Right ventricle myocardium inferior (tissue), 1 donor: ENCODE measurements around the gene MAGIX. TPM values are rescaled to one million over a fixed set of nuclear protein-coding genes. Genes with fewer than 3 reads are reported as not detected.
A peak's percentile ranks its signal among the peaks of the same experiment; 100 is the strongest.
"Not testable (repeated sequence)": the region's sequence is repeated elsewhere in the genome, so short reads cannot be mapped to it uniquely, and the experiment has no call there.

Experiments used
- ATAC-seq: fragments of 200-7000 bp; cut with Tn5 transposase; one replicate; pipeline ENCODE4 v1.9.1; 2020; ENCODE audit warnings: mild to moderate bottlenecking, moderate library complexity
- DNase-seq: peaks from one replicate; pipeline ENCODE4 v3.0.0; 2021; ENCODE audit errors: missing footprints
- intact Hi-C: fragments of 100-400 bp; cut with DNase I; formaldehyde crosslinking; loops from one replicate; pipeline ENCODE4 v1.11.0; 2022
- long read RNA-seq: library from polyadenylated mRNA; unstranded; transcript quantifications from one replicate; pipeline ENCODE4 v2.0.0, GENCODE V29; 2021
- total RNA-seq: library from RNA; stranded (reverse); fragmentation: NEBNext Ultra II Directional; extraction: Animal tissue kit (Norgen Biotek cat#: 25700); gene quantifications from one replicate; pipeline ENCODE4 v1.2.1, GENCODE V29; 2021
- donor health status: DM: no; HTN: yes; CAD: no; lungs with severe emphysema.

Gene MAGIX
- 4.3 TPM for total RNA-seq
- long read RNA-seq, partial matches to known transcripts, result 0 of 6 reads
- long read RNA-seq, other reads (novel, unspliced or antisense), result 6 of 6 reads

- intact Hi-C loops, result loop anchor here (2.0 kb wide), 1 partner anchor 72 kb away; the partner anchor contains the start of gene CCDC22
- ATAC-seq (no peak), DNase-seq (no peak)
Observed at GRCh38 chrX:49162620-49163019, at the start of gene MAGIX. Gene MAGIX (plus strand): TSS chrX:49162758. CDS start chrX:49162890, 132 bp downstream.

GRCh38 chrX:49116076-49116475 is 46.5 kb upstream of the MAGIX start:
- ATAC-seq (no peak), DNase-seq (no peak)
- intact Hi-C loops, result no loop called here

DNA sequence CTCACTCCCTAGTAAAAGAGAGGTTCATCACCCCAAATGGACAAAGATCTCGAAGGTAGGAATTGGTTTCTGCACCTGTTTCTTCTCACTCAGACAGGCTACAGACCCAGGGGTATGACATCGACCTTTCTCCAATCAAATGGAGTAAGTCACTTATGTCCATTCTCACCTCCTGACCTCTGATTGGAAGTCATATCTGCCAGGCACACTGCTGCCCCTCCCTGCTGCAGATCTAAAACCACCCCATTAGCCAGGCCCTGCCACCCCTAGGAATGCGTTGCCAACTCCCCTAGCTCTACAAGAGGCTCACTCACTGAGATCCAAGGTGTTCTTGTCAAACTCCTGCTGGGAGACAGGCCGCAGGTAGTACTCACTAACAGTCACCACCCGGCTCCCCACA is 45.8 kb upstream of the MAGIX start:
- ATAC-seq, result no peak
- DNase-seq, result no peak
- intact Hi-C loops, result no loop called here

- DNase-seq, result no peak
- intact Hi-C loops, result no loop called here
- ATAC-seq, result no peak
Observed at GRCh38 chrX:49117581-49117980, 45.0 kb upstream of the MAGIX start.

DNA sequence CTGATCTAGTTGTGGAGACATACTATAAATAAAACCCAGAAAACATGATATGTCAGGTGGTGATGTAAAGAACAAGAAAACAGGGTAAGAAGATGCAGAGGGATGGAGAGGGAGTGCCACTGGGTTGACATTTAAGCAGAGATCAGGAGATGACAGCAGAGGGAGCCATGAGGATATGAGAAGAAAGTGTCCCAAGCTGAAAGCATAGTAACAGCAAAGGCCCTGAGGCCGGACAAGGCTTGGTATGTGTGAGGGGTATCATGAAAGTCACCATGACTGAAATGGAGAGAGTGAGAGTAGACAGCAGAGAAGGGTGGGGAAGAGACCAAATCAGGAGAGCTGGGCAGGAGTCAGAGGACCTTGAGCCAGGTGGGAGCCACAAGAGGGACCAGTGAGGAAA is 42.5 kb upstream of the MAGIX start:
- intact Hi-C loops, result no loop called here
- ATAC-seq (no peak), DNase-seq (no peak)

GRCh38 chrX:49122499-49122898 is 40.1 kb upstream of the MAGIX start:
- intact Hi-C loops, result loop anchor here (2.0 kb wide), 1 partner anchor 32 kb away; no protein-coding TSS in a partner anchor
- ATAC-seq (no peak), DNase-seq (no peak)

DNA sequence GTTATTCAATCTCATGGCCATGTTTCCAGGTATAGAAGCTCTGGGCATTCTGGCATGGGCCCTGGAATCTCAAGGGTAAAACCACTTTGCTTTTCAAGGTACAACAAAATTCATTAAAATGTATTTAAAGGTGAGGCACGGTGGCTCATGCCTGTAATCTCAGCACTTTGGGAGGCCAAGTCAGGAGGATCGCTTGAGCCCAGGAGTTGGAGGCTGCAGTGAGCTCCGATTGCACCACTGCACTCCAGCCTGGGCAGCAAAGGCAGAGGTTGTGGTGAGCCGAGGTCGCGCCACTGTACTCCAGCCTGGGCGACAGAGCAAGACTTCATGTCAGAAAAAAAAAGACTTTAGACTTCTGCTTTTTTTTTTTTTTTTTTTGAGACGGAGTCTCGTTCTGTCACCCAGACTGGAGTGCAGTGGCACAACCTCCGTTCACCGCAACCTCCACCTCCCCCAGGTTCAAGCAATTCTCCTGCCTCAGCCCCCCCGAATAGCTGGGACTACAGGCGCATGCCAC is 34.8 kb upstream of the MAGIX start:
- DNase-seq, ATAC-seq, intact Hi-C loops: not testable (repeated sequence)

DNA sequence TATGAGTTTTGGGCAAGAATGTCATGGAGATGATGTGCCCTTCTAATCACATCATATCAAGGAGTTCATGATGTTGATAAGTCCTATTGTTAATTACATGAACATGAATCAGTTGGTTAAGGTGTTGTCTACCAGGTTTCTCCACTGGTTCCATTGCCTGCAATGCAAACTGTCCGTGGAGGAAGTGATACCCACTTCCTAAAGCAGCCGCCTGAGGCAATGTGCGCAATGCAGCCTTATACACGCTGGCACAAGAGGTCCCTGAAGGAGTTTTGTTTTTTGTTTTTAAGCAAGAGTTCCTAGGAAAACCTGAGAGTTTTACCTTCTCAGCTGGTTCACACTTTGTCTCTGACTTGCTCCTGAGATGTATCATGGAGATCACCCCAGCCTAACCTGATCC is 33.1 kb upstream of the MAGIX start:
- DNase-seq (no peak), ATAC-seq (no peak)
- intact Hi-C loops, result no loop called here

DNA sequence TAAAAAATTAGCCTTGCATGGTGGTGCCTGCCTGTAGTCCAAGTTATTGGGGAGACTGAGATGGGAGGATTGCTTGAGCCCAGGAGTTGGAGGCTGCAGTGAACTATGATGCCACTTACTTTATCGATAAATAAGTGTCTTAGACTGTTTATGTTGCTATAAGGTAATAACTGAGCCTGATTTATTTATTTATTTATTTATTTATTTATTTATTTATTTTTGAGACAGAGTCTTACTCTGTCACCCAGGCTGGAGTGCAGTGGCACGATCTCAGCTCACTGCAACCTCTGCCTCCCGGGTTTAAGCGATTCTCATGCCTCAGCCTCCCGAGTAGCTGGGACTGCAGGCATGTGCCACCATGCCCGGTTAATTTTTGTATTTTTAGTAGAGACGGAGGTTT is 30.3 kb upstream of the MAGIX start:
- ATAC-seq, intact Hi-C loops, DNase-seq: not testable (repeated sequence)

GRCh38 chrX:49133759-49134158 is 28.8 kb upstream of the MAGIX start:
- DNase-seq (no peak), ATAC-seq (no peak)
- intact Hi-C loops, result no loop called here

DNA sequence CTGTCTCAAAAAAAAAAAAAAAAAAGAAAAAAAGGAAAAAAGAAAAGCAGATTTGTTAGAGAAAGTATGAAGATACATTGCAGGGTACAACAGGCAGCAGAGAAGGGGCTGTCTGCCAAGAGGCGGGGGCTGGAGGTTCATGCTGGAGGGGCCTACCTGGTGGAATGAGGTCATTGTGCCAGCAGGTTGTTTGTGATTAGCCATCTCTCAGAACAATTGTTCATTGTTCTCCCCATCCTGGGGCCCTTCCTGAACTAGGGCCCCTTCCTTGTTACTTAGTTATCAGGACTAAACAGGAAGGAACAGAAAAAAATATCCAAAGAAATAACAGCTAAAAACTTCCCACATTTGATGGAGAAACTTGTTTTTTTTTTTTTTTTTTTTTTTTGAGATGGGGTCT is 25.1 kb upstream of the MAGIX start:
- no peak for ATAC-seq
- intact Hi-C loops, result no loop called here
- DNase-seq, result no peak

DNA sequence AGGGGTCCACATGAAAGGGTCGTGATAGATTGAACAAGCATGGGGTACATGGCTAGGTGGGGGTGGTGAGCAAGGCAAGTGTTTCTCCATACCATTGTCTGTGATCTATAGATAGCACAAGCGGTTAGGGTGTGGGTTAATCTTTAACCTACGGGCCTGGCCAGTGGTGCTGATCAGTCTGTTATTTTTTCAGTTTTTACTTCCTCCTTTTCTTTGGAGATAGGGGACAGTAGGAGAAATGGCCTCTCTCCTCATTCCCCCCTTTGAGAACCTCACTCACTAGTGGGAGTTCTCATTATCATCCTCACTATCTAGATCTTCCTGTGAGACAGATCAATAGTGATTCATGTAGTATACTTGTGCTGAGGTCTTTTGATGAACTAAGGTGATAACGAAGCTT is 22.8 kb upstream of the MAGIX start:
- intact Hi-C loops, result no loop called here
- ATAC-seq (no peak), DNase-seq (no peak)

GRCh38 chrX:49142264-49142663 is 20.3 kb upstream of the MAGIX start:
- DNase-seq, intact Hi-C loops, ATAC-seq: not testable (repeated sequence)

DNA sequence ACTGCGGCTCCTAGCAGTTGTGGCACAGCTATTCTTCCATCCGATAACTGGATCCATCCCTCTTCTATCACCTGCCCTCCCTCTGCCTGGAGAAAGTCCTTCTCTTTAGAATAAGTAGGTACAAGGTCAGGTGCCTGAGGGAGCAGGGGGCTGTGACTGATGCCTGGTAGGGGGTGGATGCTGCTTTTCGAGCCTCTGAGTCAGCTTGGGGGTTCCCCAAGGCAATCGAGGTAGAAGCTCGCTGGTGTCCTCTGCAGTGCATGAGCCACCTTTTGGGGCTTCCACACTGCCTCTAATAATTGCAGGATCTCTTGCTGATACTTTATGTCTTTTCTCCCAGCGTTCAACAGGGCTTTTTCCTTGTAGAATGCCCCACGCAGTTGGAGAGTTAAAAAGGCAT is 19.4 kb upstream of the MAGIX start:
- intact Hi-C loops, ATAC-seq, DNase-seq: not testable (repeated sequence)

GRCh38 chrX:49147282-49147681 is 15.3 kb upstream of the MAGIX start:
- ATAC-seq (no peak), DNase-seq (no peak)
- intact Hi-C loops, result no loop called here

DNA sequence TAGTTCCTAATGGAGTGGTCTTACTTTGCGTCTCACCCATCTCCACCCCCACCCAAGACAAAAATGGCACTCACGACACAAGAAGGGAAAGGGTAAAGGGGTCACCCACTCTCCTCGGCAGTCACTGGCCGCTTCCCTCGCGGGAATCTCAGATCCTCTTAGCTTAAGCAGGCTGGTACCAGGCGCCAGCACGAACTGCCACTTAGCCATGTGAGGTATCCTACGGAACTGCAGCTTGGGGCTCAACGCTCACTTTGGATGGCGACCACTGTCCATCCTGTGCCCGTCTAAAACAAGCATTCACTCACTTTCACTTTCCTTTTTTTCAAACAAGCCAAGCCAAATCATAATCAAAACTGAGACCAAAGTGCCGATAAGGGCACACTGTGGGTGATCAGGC is 14.6 kb upstream of the MAGIX start:
- intact Hi-C loops, result no loop called here
- DNase-seq (no peak), ATAC-seq (no peak)

GRCh38 chrX:49148390-49149100 is 14.0 kb upstream of the MAGIX start:
- DNase-seq, intact Hi-C loops, ATAC-seq: not testable (repeated sequence)

GRCh38 chrX:49149291-49149690 is 13.3 kb upstream of the MAGIX start:
- intact Hi-C loops, DNase-seq, ATAC-seq: not testable (repeated sequence)

DNA sequence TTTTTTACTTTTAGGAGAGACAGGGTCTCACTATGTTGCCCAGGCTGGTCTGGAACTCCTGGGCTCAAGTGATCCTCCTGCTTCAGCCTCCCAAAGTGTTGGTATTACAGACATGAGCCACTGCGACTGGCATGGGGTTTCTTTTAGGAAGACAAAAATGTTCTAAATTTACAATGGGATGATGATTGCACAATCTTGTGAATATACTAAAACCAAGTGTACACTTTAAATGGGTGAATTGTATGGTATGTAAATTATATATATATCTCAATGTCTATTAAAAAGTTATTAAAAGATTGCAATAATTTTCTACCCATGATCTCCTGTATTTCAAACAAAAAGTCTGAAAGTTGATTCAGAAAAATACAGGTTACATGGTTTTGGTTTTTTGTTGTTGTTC is 9.1 kb upstream of the MAGIX start:
- ATAC-seq (no peak), DNase-seq (no peak)
- intact Hi-C loops, result no loop called here

GRCh38 chrX:49155243-49155899 is 7.2 kb upstream of the MAGIX start:
- DNase-seq (no peak), ATAC-seq (peak; percentile 5)
- intact Hi-C loops, result loop anchor here (2.0 kb wide), 1 partner anchor 33 kb away; the partner anchor contains the start of gene GPKOW
